Inflammatory macrophage treated with lipopolysaccharide for 1 hour (primary cell): ENCODE data around the gene SNX30.
"Not testable (repeated sequence)": the region's sequence is repeated elsewhere in the genome, so short reads cannot be mapped to it uniquely, and the experiment has no call there.

Source experiments
- DNase-seq, 2 donors: peaks; one replicate each; pipeline ENCODE4 v3.0.0-alpha.2; 2020 to 2022

The SNX30 gene

GRCh38 chr9:112750016-112750763 is at the start of gene SNX30:
SNX30 (plus strand) TSS chr9:112750760; CDS start chr9:112751002, 242 bp downstream.
- peak; percentile 78 to 87 for DNase-seq

- no peak for DNase-seq
These were observed 47.3 kb upstream of the SNX30 start for GRCh38 chr9:112703304-112703703.

GRCh38 chr9:112705768-112706427 is 44.7 kb upstream of the SNX30 start:
- DNase-seq, result no peak

GRCh38 chr9:112711050-112711689 is 39.4 kb upstream of the SNX30 start:
- peak; percentile 20 to 29 for DNase-seq

- DNase-seq, result no peak
These were observed 37.9 kb upstream of the SNX30 start for GRCh38 chr9:112712678-112713077.

- peak; percentile 98 for DNase-seq
These were observed 32.8 kb upstream of the SNX30 start, which contains the start of gene INIP for GRCh38 chr9:112717661-112718331. INIP (minus strand) TSS chr9:112718117; CDS start chr9:112716485, 1,632 bp downstream.

- DNase-seq, result no peak
These were observed 31.3 kb upstream of the SNX30 start for GRCh38 chr9:112719241-112719691.

GRCh38 chr9:112719696-112720095 is 30.9 kb upstream of the SNX30 start:
- no peak for DNase-seq

- no peak for DNase-seq
These were observed 30.3 kb upstream of the SNX30 start for GRCh38 chr9:112720113-112720780.

- not testable (repeated sequence) for DNase-seq
These were observed 27.8 kb upstream of the SNX30 start for GRCh38 chr9:112722749-112723148.

- no peak for DNase-seq
These were observed 24.6 kb upstream of the SNX30 start for GRCh38 chr9:112725961-112726360.

- DNase-seq, result no peak
These were observed 24.1 kb upstream of the SNX30 start for GRCh38 chr9:112726428-112726827.

GRCh38 chr9:112728401-112728800 is 22.2 kb upstream of the SNX30 start:
- DNase-seq, result no peak

GRCh38 chr9:112731971-112732370 is 18.6 kb upstream of the SNX30 start:
- DNase-seq, result no peak

- no peak for DNase-seq
These were observed 15.7 kb upstream of the SNX30 start for GRCh38 chr9:112734892-112735291.

GRCh38 chr9:112743216-112743836 is 7.2 kb upstream of the SNX30 start:
- no peak for DNase-seq

- DNase-seq, result no peak
These were observed 6.4 kb upstream of the SNX30 start for GRCh38 chr9:112744177-112744576.

- DNase-seq, result no peak
These were observed 3.5 kb upstream of the SNX30 start for GRCh38 chr9:112747094-112747493.

- DNase-seq, result no peak
These were observed 150 bp downstream of the SNX30 start for GRCh38 chr9:112750764-112751055.

- peak; percentile 44 to 56 for DNase-seq
These were observed 666 bp downstream of the SNX30 start for GRCh38 chr9:112751056-112751795.

GRCh38 chr9:112752334-112753125 is 2.0 kb downstream of the SNX30 start:
- peak in 1 of 2 donors; percentile 60 for DNase-seq
